Neural progenitor cell (in vitro differentiated cells): ENCODE results near the gene AUTS2.

Experiments used
- EZH2 ChIP-seq: fragments of 200-600 bp; sonication (generic); IDR thresholded peaks from 2 replicates; pipeline ENCODE4 v1.6.1; 2017; ENCODE audit warnings: antibody characterized with exemption, mild to moderate bottlenecking, moderate library complexity
- EZH2phosphoT487 ChIP-seq: fragments of 200-600 bp; sonication (generic); IDR thresholded peaks from 2 replicates; pipeline ENCODE4 v1.6.1; 2017; ENCODE audit warnings: antibody characterized with exemption
- TF ChIP-seq, protein P1 (sequence below): fragments of 200-600 bp; sonication (generic); IDR thresholded peaks from 2 replicates; pipeline ENCODE4 v1.5.1; 2017; ENCODE audit warnings: antibody characterized with exemption, mild to moderate bottlenecking

DNA sequence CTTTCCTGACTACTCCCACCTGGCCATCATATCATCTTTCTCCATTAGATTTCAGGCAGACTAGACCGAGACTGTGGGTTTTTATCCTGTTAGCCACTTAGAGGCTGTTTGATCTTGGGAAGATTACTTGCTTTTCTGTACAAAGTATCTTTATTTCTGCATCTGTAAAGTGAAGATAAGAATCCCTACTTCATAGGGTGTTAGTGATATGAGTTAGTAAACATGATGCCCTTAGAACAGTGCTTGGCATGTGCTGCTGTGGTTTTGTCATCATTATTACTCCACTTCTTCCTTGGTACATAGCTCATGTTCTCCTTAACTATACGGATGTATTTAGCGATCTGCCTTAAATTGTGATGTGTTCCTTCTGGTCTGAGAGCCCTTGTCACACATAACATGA, 165.2 kb downstream of the AUTS2 start:
- TF ChIP-seq, protein P1, sequence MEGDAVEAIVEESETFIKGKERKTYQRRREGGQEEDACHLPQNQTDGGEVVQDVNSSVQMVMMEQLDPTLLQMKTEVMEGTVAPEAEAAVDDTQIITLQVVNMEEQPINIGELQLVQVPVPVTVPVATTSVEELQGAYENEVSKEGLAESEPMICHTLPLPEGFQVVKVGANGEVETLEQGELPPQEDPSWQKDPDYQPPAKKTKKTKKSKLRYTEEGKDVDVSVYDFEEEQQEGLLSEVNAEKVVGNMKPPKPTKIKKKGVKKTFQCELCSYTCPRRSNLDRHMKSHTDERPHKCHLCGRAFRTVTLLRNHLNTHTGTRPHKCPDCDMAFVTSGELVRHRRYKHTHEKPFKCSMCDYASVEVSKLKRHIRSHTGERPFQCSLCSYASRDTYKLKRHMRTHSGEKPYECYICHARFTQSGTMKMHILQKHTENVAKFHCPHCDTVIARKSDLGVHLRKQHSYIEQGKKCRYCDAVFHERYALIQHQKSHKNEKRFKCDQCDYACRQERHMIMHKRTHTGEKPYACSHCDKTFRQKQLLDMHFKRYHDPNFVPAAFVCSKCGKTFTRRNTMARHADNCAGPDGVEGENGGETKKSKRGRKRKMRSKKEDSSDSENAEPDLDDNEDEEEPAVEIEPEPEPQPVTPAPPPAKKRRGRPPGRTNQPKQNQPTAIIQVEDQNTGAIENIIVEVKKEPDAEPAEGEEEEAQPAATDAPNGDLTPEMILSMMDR: no peak
- TF ChIP-seq EZH2 (no peak), EZH2phosphoT487 (no peak)
